ENCODE results near the gene GRIN2A.

GRIN2A gene

DNA sequence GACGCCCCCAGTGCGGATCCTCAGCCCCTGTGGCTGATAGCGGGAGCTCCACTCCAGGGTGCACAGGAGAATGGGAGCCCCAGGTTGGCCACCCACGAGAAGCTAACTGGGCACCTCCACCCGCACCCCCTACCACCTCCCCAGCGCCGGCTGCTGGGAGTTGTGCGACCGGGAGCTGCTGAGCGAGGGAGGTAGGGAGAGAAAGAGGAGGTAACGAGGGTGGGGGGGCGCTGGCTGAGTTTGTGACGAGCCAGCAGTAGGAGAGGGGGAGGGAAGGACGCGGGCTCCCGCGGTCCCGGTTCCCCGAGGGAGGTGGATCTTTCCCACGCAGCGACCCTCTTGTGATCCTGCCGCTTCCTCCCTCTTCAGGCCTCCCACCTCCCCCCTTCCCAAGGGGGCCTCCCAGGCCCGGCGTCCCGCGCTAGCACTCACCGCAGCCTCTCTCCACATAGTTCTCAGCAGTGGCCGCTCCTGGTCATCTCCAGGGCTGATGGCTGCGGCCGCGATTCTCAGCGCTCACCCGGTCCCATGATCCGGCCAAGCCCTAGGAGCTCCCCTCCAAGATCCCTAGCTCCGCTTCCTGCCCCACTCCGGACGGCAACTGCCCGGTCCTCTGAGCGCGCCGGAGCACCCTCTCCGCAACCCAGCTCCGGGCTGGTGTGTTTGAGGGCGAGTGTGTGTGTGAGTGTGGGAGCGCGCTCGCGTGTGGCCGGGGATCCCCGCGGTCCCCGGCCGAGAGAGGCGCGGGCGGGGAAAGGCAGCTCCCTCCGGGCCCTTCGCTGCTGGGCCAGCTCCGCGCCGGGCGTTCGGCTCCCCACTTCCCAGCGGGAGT, at the start of gene GRIN2A:
TSS of gene GRIN2A (minus strand) at position 207 of the 832 bp plus-strand sequence. CDS start 2,017 bp downstream, outside the sequence.
- DNase-seq (ENCODE audit: low read depth) = peak; percentile 21

DNA sequence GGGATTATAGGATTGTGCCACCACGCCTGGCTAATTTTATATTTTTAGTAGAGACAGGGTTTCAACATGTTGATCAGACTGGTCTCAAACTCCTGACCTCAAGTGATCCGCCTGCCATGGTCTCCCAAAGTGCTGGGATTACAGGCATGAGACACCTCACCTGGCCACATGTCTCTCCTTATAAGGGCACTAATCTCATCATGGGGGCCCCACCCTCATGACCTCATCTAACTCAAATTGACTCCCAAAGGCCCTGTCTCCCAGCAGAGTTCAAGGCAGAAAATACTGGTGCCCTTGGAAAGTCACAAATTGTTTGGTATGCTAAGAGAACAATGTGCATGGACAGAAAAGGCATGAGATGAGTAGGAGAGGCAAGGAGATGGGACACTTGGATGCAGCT, 49.3 kb upstream of the GRIN2A start:
- no peak for DNase-seq (ENCODE audit: low read depth)

DNA sequence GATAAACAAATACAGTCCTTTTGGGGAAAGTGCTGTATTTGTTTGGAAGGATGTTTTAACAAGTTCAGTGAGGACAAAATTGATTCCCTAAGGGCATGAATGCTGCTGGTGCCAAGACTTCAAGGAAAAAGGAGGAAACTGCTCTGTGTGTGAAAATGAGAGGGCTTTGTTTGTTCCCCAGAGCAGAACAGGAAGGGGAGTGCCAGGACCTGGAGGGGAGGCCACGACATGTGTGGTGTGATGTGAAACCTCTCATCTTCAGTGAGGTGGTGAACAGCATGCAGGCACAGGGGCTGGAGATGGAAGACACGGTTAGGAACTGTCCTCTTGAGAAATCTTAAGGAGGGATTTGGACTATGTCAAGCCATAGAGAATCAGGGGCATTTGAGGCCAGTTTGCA, 46.6 kb upstream of the GRIN2A start:
- no peak for DNase-seq (ENCODE audit: low read depth)

DNA sequence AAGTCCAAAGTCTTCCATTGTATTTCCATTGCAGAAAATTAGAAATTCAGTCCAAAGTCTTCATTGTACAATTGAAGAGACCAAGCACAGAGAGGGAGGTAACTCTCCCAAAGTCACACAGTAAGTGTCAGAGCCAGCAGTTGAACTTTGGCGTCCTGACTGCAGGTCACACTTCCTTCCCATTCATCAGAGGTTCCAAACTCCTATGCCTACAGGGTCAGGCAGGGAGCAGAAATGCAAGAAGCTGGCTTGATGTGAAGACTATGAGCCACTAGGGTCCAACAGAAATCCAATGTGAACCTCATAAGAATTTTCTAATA, 44.7 kb upstream of the GRIN2A start:
- no peak for DNase-seq (ENCODE audit: low read depth)

DNA sequence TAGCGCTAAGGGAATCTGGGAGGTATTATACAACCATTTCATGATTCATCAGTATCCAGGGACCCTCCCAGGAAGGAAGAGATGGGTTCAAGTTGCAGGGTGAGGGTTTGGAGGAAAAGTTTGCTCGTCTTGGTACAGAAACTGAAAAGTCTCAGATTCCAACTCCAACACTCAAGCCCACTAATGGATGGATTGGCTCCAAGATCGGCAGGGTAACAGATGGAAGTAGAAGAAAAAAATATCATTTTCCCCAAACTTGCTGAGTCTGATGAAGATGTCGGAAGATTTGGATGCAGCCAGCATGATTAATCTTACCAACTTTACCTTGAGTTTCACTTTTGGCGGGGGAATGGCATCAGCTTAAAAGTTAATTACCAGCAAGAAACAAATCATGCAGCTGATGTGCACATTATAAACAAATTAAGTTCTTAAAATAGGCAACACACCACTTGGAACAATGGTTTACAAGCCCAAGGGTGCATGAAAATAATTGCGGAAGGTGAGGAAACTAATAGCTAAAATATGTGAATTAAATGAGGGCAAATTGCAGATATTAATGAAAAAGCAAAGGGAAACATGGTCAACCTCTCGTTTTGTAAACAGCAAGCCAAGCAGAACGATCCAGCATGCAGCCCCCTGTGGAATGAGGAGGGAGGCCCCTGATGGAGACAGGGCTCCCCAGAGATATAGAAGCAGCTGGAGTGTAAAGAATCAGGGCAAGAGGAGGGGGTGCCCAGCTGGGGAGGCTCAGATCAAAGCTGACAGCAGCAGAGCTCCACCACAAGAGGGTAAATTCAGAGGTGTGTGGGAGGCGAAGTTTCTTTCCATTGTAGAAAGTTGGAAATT, 44.1 kb upstream of the GRIN2A start:
- no peak for DNase-seq (ENCODE audit: low read depth)

DNA sequence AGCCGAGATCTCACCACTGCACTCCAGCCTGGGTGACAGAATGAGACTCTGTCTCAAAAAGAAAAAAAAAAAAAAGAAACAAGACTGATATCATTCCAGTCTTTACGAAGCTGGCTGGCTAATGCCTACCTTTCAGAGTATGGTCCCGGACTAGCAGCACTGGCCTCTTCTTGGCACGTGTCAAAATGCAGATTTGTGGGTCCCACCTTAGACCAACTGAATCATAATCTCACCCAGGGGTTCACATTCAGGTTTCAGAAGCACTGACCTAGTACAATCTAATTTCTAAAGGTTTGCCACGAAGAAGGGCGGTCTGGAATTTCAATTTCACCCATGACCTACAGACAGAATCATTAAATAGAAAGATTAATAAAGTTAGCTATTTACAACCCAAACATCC, 43.4 kb upstream of the GRIN2A start:
- DNase-seq (ENCODE audit: low read depth) = no peak

DNA sequence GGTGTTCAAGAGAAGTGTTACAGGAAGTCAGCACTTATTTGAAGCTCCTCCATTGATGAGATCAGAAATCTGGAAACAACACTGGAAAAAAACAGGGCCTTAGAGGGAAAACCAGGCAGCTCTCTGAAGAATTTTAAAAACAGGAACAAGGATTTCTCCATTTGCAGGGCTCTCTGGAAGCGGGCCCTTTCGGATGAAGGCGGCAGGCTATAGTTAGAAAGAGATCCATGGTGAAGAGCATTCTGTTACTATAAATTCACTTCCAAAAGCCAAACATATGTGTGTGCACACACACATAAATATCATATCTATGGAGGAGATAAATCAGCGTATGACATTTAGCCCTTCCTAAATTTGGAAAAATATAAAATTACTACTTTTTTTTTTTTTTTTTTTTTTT, 42.6 kb upstream of the GRIN2A start:
- DNase-seq (ENCODE audit: low read depth) = no peak

DNA sequence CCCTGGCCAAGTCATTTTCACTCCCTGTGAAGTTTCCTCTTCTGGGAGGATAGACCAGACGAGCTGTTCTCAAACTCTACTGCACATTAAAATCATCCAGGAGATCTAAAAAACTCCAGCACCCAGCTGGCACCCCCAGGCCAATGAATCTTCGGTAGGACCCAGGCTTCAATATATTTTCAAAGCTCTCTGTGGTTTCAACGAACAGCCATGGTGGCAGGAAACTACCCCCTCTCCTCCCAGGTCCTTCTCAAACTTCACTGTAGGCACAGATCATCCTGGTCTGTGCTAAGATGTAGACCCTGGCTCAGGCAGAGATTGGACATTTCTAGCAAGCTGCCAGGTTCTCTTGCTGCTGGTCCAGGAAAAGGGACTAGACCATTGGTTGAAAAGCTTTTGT, 38.7 kb upstream of the GRIN2A start:
- no peak for DNase-seq (ENCODE audit: low read depth)

DNA sequence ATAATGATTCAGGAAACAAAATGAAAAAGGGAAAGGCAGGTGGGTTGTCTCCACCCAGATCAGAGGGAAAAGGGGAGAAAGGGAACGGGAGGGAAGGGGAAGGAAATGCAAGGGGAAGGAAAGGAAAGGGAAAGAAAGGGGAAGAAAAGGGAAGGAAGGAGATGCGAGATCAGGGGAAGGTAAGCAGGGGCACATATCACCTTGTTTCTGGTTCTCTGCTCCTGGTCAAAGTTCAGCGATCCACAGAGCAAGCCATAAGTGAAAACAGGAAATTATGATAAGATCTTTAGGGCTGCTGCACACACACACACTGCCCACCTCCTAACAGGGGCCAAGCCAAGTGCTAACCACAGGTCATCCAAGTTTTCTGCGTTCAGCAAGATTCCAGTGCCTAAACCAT, 37.5 kb upstream of the GRIN2A start:
- no peak for DNase-seq (ENCODE audit: low read depth)

DNA sequence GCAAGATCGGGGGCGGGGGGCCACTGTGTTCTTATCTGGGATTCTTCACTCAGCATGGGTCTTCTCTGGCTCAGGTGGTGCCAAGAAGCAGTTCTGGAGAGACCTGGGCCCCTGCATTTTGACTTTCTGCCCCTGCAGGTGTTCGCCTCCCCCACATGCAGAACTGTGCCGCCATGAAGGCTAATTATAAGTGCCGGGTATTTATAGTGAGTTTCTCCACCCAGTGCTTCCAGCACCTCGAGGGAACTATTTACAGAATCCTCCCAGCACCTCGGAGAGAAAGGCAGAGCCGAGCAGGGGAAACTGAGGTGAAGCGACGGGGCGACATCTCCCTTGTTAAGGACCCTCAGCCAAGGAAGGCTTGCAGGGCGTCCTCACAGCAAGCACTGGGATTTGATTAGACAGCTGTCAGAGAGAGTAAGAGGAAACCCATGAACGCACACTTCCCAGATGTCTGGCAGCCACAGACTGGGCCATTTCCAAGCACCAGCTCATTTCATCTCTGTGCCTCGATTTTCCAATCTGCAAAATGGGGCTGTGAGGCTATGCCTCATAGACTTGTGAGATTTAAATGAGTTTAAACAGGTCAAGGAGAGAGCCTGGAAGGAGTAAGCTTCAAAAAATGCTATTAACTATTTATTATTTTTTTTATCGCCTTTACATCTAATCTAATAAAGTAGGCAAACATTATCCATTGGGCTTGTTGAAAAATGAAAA, 36.4 kb upstream of the GRIN2A start:
- DNase-seq (ENCODE audit: low read depth) = no peak

DNA sequence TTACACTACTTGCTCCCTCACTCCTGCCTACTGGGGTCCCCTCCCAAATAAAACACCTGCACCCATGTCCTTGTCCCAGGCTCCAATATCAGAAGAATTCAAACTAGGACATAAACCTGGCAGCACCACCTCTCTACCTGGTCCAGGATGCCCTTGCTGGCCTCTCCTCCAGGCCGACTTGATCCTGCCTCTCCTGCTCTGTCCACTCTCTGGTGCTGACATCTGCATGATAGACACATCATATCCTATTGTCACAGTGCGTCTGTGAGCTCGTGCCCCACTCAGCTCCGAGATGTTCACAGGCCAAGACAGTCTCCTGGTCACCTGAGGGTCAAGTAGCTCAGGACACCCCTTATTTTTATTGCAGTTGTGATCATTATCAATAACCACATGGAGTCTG, 31.5 kb upstream of the GRIN2A start:
- DNase-seq (ENCODE audit: low read depth) = no peak

DNA sequence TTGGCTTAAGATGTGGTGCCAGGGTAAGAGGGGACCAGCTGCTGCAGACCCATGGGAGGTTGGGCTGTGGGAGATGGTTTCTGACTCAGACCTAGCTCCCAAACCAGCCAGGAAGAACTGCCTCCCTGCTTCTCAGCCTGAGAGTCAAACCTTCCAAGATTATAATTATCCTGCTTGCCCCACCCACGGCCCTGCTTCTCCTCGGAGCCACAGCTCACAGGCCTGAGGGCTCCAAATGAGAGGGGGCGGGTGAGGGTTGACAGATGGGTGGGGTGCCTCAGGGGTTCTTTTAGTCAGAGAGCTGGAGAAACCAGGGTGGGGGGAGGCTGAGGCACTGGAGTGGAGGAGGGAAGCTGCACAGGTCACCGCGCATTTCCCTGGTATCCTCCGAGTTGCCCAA, 28.7 kb upstream of the GRIN2A start:
- DNase-seq (ENCODE audit: low read depth) = no peak

DNA sequence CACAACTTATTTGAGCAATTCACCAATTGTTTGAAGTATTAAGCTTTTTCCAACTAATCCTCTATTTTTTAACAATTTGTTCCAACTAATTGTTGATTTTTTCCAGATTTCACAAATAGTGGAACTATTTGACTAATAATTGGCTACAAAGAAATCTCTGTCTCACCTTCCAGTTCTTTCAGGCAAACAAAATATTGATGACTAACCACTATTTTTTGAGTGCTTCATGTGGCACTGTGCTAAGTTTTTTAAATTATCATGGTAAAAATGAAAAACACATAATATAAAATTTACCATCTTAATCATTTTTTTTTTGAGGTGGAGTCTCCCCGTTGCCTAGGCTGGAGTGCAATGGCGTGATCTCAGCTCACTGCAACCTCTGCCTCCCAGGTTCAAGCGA, 24.6 kb upstream of the GRIN2A start:
- no peak for DNase-seq (ENCODE audit: low read depth)

DNA sequence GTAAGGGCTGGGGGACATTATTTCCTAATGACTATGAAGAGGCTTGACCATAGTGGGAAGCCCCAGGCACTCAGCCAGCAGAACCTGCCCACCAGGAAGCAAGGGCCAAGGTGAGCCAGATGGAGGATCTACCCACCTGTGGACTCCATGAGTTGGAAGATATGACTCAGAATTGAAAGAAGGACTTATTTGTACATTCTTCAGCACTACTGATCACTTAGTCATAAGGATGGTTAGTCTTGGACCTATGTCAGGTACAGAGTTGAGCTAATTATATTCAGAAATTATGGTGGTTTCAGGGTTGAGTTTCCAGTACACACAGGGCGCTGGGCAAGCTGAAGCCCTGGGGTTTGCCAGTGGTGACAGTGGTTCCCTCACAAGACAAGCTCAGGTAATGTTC, 24.0 kb upstream of the GRIN2A start:
- no peak for DNase-seq (ENCODE audit: low read depth)

DNA sequence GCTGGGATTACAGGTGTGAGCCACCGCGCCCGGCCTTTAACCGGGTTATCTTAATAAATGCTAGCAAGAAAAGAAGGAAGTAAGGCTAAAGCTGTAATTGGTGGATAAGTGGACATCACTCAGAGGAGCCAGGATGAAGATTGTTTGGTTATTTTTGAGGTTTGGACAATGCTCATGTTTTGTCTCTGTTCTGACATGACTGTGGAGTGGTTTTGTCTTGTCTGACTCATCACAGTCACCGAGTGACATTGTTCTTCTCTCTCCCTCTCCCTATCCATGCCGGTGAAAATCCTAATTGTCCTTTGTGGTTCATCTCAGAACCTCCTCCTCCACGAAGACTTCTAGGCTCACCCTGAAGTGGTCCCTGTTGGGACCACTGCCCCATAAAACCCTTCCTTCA, 23.5 kb upstream of the GRIN2A start:
- no peak for DNase-seq (ENCODE audit: low read depth)

DNA sequence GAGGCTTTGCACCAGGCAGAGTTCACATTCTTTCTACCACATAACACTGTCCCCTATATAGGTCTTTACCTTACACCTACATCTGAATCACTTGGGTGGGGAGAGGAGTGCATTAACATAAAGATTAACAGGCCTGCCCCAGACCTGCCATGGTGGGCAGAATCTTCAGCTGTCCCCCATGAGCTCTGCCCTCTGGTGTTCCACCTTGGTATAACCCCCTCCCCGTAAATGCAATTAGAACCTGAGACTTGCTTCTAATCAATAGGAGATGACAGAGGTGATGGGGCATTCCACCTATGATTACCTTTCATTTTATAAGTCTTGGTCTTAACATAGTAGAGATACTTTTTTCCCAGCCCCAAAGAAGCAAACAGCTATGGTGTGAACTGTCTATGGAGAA, 20.4 kb upstream of the GRIN2A start:
- DNase-seq (ENCODE audit: low read depth) = peak; percentile 16

DNA sequence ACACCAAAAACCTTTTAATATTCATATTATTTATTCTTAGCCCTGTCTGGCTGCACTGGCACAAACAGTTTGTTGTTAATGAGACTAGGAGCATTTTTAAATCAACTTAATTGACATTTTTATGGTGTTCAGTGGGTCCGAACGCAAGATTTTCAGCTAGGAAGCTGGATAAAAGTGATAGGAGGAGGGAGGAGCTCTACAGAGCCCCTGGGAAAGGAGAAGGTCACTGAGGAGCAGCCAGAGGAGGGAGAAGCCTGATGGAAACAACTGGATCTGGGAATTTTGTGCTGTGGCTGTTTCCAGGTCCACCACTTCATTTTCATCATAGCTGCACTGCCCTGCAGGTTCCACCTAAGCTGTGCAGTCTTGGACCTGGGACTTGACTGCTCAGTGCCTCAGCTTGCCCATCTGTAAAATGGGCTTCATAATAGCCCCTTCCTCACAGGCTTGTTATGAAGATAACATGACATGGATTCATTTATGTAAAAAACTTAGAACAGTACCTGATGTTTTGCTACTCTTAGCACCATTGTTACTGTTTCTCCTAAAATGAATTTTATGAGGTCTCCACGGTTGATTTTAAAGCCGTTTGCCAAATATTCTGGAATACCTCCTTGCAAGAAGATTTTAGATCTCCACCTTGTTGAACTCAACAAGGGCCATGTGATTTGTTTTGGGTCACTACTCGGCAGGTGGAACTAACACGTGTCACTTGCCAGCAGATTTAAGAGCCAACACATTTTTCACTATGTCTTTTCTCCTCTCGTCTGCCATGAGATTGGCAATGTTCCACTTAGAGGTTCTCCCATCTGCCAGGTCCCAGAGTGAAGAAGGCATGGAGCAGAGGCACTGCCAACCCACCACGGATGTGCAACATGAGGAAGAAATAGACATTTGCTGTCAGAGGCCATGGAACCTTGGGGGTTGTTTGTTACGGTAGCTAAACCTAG, 18.7 kb upstream of the GRIN2A start:
- DNase-seq (ENCODE audit: low read depth) = no peak

DNA sequence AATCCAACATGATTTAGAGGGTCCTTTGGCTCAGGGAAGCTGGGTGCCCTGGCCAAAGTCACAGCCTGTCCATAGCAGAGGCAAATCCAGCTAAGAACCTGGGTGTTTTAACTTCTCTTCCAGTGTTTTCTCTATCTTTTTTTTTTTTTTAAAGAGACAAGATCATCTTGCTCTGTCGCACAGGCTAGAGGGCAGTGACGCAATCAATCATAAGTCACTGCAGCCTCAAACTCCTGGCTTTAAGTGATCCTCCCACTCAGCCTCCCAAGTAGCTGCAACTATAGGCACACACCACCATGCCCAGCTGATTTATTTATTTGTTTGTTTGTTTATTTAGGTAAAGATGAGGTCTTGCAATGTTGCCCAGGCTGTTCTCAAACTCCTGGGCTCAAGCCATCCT, 14.8 kb upstream of the GRIN2A start:
- no peak for DNase-seq (ENCODE audit: low read depth)

DNA sequence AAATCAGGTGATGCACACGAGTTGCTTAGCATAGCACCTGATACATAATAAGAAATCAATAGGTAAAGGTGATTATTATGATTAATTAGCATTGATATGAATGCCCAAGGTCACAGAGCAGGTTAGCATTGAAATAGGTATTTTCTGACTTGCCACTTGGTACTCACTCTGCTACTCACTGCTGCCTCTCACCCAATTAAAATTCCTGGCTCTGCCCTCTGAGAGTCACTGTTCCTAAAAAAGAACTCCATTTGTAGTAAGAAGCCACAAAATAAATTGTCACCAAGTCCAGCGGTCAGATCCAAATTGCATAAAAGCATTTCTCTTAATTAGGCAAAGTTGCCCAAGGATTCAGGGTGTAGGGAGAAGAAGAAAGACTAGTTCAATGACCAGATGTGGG, 8.9 kb upstream of the GRIN2A start:
- no peak for DNase-seq (ENCODE audit: low read depth)

DNA sequence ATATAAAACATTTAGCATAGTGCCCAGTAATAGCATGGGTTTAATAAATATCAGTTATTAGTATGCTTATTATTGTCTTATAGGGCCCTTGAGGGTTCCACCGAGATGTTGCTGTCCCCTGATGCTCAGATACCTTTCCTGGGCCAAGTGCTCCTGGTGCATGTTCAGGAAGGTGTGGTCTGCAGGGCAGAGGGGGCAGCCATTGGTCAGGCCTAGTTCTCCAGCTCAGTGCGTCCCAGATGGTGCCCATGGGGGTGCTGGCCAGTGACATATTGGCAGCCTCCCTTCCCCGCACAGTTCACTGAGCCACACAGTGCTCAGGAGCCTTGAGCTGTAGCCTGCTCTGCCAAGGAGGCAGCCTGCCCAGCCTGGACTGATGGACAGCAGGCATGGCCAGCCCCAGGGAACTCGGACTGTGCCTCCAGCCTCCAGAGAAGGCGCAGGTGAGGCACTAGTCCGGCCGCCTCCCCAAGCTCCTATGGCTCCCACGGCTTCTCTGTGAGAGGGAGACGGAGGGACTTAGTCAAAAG, 7.7 kb upstream of the GRIN2A start:
- no peak for DNase-seq (ENCODE audit: low read depth)

DNA sequence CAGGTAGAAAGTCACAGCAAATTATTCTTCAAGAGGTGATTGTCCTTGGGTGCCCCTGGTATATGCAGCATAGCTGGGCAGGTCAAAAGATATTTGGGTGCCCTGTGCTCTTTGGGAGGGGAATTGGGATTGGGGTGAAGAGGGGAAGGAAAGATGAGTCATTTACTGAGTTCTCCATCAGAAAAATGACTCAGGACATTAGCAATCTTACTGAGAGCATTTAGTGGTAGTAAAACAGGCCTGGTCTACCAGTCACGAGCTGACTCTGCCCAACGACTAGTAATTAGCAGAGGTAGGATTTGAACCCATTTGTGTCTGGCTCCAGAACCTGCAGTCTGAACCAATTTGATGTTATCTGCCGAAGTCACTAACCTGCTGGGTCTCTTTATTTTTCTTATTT, 6.0 kb upstream of the GRIN2A start:
- peak; percentile 23 for DNase-seq (ENCODE audit: low read depth)
